ENCODE data around the gene TET3. TPM values are rescaled to one million over a fixed set of nuclear protein-coding genes. Genes with fewer than 3 reads are reported as not detected.

TET3 gene
- total RNA-seq, 4 donors from 2014 or later: 4.3 to 14.1 (median 6.6) TPM

GRCh38 chr2:73969356-73969755, 15.4 kb upstream of the TET3 start:
- Histone ChIP-seq H3K36me3 (no peaks in the 10 kb centered on the region), H3K4me3 (no peak overlapping the region), H3K27me3 (no peaks in the 10 kb centered on the region), H3K27ac (no peak overlapping the region), H3K9me3 (no peaks in the 10 kb centered on the region), H3K4me1 (peaks cover 0 to 24% (median 15%) of the 10 kb centered on the region in 4 donors)
- 79 to 81% methylated on average over 4 of the region's 4 CpGs for WGBS, 2 donors
- TF ChIP-seq EP300 (IDR thresholded peaks at IDR 0.05): no peak
- TF ChIP-seq CTCF (IDR thresholded peaks at IDR 0.05): no peak
- TF ChIP-seq POLR2A (IDR thresholded peaks at IDR 0.05): no peak
- no peak for DNase-seq (ENCODE audit: low spot score in 2 of 2)

DNA sequence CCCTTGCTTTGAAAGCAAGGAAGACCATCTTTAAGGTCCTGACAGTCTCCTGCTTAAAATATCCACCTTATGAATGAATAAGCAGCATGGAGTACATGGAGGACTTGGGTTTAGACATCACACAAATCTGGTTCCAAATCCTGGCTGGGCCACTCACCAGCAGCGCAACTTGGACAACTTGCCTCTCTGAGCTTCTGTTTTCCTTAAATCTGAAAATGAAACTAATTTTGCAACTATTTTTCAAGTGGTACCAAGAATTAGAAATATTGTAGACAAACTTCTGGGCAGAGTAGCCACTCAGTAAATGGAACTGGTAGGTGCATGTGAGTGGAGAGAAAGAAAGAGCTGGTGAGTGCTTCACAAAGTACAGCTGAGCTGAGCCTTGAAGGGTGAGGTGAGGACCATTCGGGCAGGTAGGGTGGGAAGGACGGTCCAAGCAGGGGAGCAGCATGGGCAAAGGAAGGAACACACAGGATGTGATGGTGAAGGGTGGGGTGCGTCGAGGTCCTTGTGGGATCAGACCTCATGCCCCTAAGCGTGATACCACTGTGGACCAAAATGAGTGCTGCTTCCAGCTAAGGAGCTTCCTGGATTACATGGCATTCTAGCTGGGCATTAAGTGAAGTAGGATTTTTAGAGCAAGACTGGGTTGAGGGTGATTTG, 14.4 kb upstream of the TET3 start:
- Histone ChIP-seq H3K4me3 (no peak overlapping the region), H3K27ac (peak overlapping the region in 2 of 4 donors; percentile 14 to 40), H3K9me3 (no peaks in the 10 kb centered on the region), H3K4me1 (peaks cover 0 to 24% (median 15%) of the 10 kb centered on the region in 4 donors), H3K36me3 (no peaks in the 10 kb centered on the region), H3K27me3 (no peaks in the 10 kb centered on the region)
- DNase-seq (ENCODE audit: low spot score in 2 of 2): no peak
- TF ChIP-seq EP300 (IDR thresholded peaks at IDR 0.05) (no peak), CTCF (IDR thresholded peaks at IDR 0.05) (no peak), POLR2A (IDR thresholded peaks at IDR 0.05) (no peak)
- 81 to 87% methylated on average over 6 of the region's 6 CpGs for WGBS, 2 donors

- TF ChIP-seq EP300 (IDR thresholded peaks at IDR 0.05) (peak in 1 of 2 donors; percentile 49), POLR2A (IDR thresholded peaks at IDR 0.05) (no peak), CTCF (IDR thresholded peaks at IDR 0.05) (no peak)
- DNase-seq (ENCODE audit: low spot score in 2 of 2): peak; percentile 67 to 78
- Histone ChIP-seq H3K4me1 (peaks cover 0 to 24% (median 15%) of the 10 kb centered on the region in 4 donors), H3K9me3 (no peaks in the 10 kb centered on the region), H3K27me3 (no peaks in the 10 kb centered on the region), H3K36me3 (no peaks in the 10 kb centered on the region), H3K27ac (peak overlapping the region in 2 of 4 donors; percentile 14 to 40), H3K4me3 (no peak overlapping the region)
- 21 to 31% methylated on average over 7 of the region's 7 CpGs for WGBS, 2 donors
Observed at GRCh38 chr2:73970850-73971471, 13.7 kb upstream of the TET3 start.

DNA sequence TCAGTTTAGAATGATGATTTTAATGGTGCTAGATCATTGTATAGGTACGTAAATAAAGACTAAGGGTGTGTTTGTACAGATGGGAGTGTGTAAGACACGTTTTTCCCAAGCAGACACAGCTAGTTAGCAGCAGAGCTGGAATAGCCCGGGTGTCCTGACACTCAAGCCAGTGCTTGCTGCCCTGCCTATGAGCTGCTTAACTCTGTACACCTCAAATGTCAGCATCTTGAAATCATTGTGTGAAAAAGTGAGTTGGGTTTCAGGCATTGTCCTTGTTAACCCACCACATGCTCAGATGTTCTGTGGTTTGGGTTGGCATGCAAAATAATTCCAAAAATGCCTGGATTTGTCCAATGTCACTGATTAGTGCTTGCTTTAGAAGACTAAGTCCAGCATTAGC, 13.0 kb upstream of the TET3 start:
- WGBS, 2 donors: 67% methylated on average over 3 of the region's 3 CpGs
- Histone ChIP-seq H3K4me1 (peaks cover 0 to 24% (median 15%) of the 10 kb centered on the region in 4 donors), H3K27me3 (no peaks in the 10 kb centered on the region), H3K9me3 (no peaks in the 10 kb centered on the region), H3K36me3 (no peaks in the 10 kb centered on the region), H3K4me3 (no peak overlapping the region), H3K27ac (no peak overlapping the region)
- TF ChIP-seq CTCF (IDR thresholded peaks at IDR 0.05) (no peak), EP300 (IDR thresholded peaks at IDR 0.05) (no peak), POLR2A (IDR thresholded peaks at IDR 0.05) (no peak)
- no peak for DNase-seq (ENCODE audit: low spot score in 2 of 2)

GRCh38 chr2:73972846-73973245, 11.9 kb upstream of the TET3 start:
- no peaks in the 10 kb centered on the region for H3K9me3 ChIP-seq
- peaks cover 0 to 2% of the 10 kb centered on the region in 2 donors for H3K27me3 ChIP-seq
- DNase-seq (ENCODE audit: low spot score in 2 of 2): no peak
- H3K4me1 ChIP-seq: peaks cover 0 to 24% (median 15%) of the 10 kb centered on the region in 4 donors
- no peak overlapping the region for H3K27ac ChIP-seq
- TF ChIP-seq POLR2A (IDR thresholded peaks at IDR 0.05): no peak
- no peak for TF ChIP-seq CTCF (IDR thresholded peaks at IDR 0.05)
- no peak for TF ChIP-seq EP300 (IDR thresholded peaks at IDR 0.05)
- no peaks in the 10 kb centered on the region for H3K36me3 ChIP-seq
- WGBS, 2 donors: 66 to 67% methylated on average over 3 of the region's 3 CpGs
- no peak overlapping the region for H3K4me3 ChIP-seq

All from tibial nerve (tissue), 4 donors.